Measurements from ENCODE around the gene SLCO3A1. TPM values are rescaled to one million over a fixed set of nuclear protein-coding genes. Genes with fewer than 3 reads are reported as not detected.

Gene SLCO3A1
- total RNA-seq, 2 experiments from 2014 or later = 29.5 to 30.4 TPM

GRCh38 chr15:92170897-92171296 is 317.4 kb downstream of the SLCO3A1 start:
- Mint-ChIP-seq H3K9me3 (no peaks in the 10 kb centered on the region), H3K4me1 (ENCODE audit: low read depth) (no peaks in the 10 kb centered on the region), H3K36me3 (ENCODE audit: low read depth) (peaks cover 16% of the 10 kb centered on the region), H3K27me3 (no peaks in the 10 kb centered on the region), H3K27ac (no peak overlapping the region), H3K4me3 (no peak overlapping the region)
- ChIA-PET POLR2A (no interaction called here), CTCF (no interaction called here)
- no peaks in the 10 kb centered on the region for H3K36me3 ChIP-seq (ENCODE audit: insufficient read depth, low read length)
- ATAC-seq (ENCODE audit: poor library complexity) (no peak), DNase-seq (no peak)
- no peak for TF ChIP-seq CTCF (IDR thresholded peaks at IDR 0.05)
- H3K27me3 ChIP-seq (ENCODE audit: control insufficient read depth in 1 of 2, insufficient read depth in 2 of 2, low read length in 2 of 2) = no peaks in the 10 kb centered on the region
- no peak overlapping the region for H3K4me3 ChIP-seq (ENCODE audit: low read length)
- no peak overlapping the region for H3K27ac ChIP-seq (ENCODE audit: low read depth in 1 of 2, low read length in 2 of 2)
- intact Hi-C loops (cut with DNase I, micrococcal nuclease) = no loop called here
- H3K4me1 ChIP-seq (ENCODE audit: insufficient read depth, low read length) = no peaks in the 10 kb centered on the region
- H3K9me3 ChIP-seq (ENCODE audit: control insufficient read depth in 1 of 2, insufficient read depth in 1 of 2, low read length in 2 of 2) = no peaks in the 10 kb centered on the region

GRCh38 chr15:92178911-92179310 is 325.4 kb downstream of the SLCO3A1 start:
- Mint-ChIP-seq H3K36me3 (ENCODE audit: low read depth) (no peaks in the 10 kb centered on the region), H3K27me3 (peaks cover 24% of the 10 kb centered on the region), H3K4me1 (ENCODE audit: low read depth) (no peaks in the 10 kb centered on the region), H3K27ac (no peak overlapping the region), H3K9me3 (no peaks in the 10 kb centered on the region), H3K4me3 (no peak overlapping the region)
- no peak for ATAC-seq (ENCODE audit: poor library complexity)
- no peak for DNase-seq
- intact Hi-C loops (cut with DNase I, micrococcal nuclease) = no loop called here
- ChIA-PET CTCF (no interaction called here), POLR2A (no interaction called here)
- Histone ChIP-seq H3K27me3 (ENCODE audit: control insufficient read depth in 1 of 2, insufficient read depth in 2 of 2, low read length in 2 of 2) (peaks cover 4 to 5% of the 10 kb centered on the region in 2 experiments), H3K4me3 (ENCODE audit: low read length) (no peak overlapping the region), H3K4me1 (ENCODE audit: insufficient read depth, low read length) (no peaks in the 10 kb centered on the region), H3K27ac (ENCODE audit: low read depth in 1 of 2, low read length in 2 of 2) (no peak overlapping the region), H3K36me3 (ENCODE audit: insufficient read depth, low read length) (no peaks in the 10 kb centered on the region), H3K9me3 (ENCODE audit: control insufficient read depth in 1 of 2, insufficient read depth in 1 of 2, low read length in 2 of 2) (no peaks in the 10 kb centered on the region)
- no peak for TF ChIP-seq CTCF (IDR thresholded peaks at IDR 0.05)

- CTCF ChIA-PET = no interaction called here
- H3K9me3 Mint-ChIP-seq = no peaks in the 10 kb centered on the region
- H3K27ac ChIP-seq (ENCODE audit: low read depth in 1 of 2, low read length in 2 of 2) = no peak overlapping the region
- no peaks in the 10 kb centered on the region for H3K4me1 Mint-ChIP-seq (ENCODE audit: low read depth)
- H3K36me3 Mint-ChIP-seq (ENCODE audit: low read depth) = no peaks in the 10 kb centered on the region
- no peaks in the 10 kb centered on the region for H3K9me3 ChIP-seq (ENCODE audit: control insufficient read depth in 1 of 2, insufficient read depth in 1 of 2, low read length in 2 of 2)
- POLR2A ChIA-PET = no interaction called here
- H3K27me3 Mint-ChIP-seq = peaks cover 25% of the 10 kb centered on the region
- peaks cover 4 to 13% of the 10 kb centered on the region in 2 experiments for H3K27me3 ChIP-seq (ENCODE audit: control insufficient read depth in 1 of 2, insufficient read depth in 2 of 2, low read length in 2 of 2)
- intact Hi-C loops (cut with DNase I, micrococcal nuclease) = no loop called here
- DNase-seq (no peak), ATAC-seq (ENCODE audit: poor library complexity) (no peak)
- H3K4me1 ChIP-seq (ENCODE audit: insufficient read depth, low read length) = no peaks in the 10 kb centered on the region
- H3K36me3 ChIP-seq (ENCODE audit: insufficient read depth, low read length) = no peaks in the 10 kb centered on the region
- no peak overlapping the region for H3K4me3 Mint-ChIP-seq
- no peak overlapping the region for H3K4me3 ChIP-seq (ENCODE audit: low read length)
- TF ChIP-seq CTCF (IDR thresholded peaks at IDR 0.05) = no peak
- H3K27ac Mint-ChIP-seq = no peak overlapping the region
These were observed 330.6 kb downstream of the SLCO3A1 start for GRCh38 chr15:92184142-92184541.

All from CD4-positive, alpha-beta T cell (primary cell).